BLaER1 treated with 17β-estradiol and CSF1 and Interleukin-3, amounts not matched to agents 10 nM and 100 nM (cell line): ENCODE measurements around the gene TMEM140.

Experiments used
- H3K27ac ChIP-seq, 11 experiments: shearing (Covaris generic); formaldehyde crosslinking; 2 replicates each; pipeline ENCODE4 v1.8.1; 2022
- H3K27me3 ChIP-seq, 11 experiments: shearing (Covaris generic); formaldehyde crosslinking; 2 replicates each; pipeline ENCODE4 v1.8.1; 2022
- H3K36me3 ChIP-seq, 11 experiments: shearing (Covaris generic); formaldehyde crosslinking; 2 replicates each; pipeline ENCODE4 v1.8.1; 2022
- H3K4me1 ChIP-seq, 10 experiments: shearing (Covaris generic); formaldehyde crosslinking; 2 replicates each; pipeline ENCODE4 v1.8.1; 2022
- H3K4me2 ChIP-seq, 11 experiments: shearing (Covaris generic); formaldehyde crosslinking; 2 replicates each; pipeline ENCODE4 v1.8.1; 2022
- H3K4me3 ChIP-seq, 10 experiments: shearing (Covaris generic); formaldehyde crosslinking; 2 replicates each; pipeline ENCODE4 v1.8.1; 2022
- H3K9ac ChIP-seq, 11 experiments: shearing (Covaris generic); formaldehyde crosslinking; 2 replicates each; pipeline ENCODE4 v1.8.1; 2022
- H3K9me3 ChIP-seq, 11 experiments: shearing (Covaris generic); formaldehyde crosslinking; replicated peaks in 1 of 11; 2 replicates each; pipeline ENCODE4 v1.8.1; 2022
- H4K20me1 ChIP-seq, 11 experiments: shearing (Covaris generic); formaldehyde crosslinking; 2 replicates each; pipeline ENCODE4 v1.8.1; 2022
- Cebpa-rat ChIP-seq, 11 experiments: shearing (Covaris generic); IDR thresholded peaks; 2 replicates each; pipeline ENCODE4 v1.8.1; 2022

The TMEM140 gene

DNA sequence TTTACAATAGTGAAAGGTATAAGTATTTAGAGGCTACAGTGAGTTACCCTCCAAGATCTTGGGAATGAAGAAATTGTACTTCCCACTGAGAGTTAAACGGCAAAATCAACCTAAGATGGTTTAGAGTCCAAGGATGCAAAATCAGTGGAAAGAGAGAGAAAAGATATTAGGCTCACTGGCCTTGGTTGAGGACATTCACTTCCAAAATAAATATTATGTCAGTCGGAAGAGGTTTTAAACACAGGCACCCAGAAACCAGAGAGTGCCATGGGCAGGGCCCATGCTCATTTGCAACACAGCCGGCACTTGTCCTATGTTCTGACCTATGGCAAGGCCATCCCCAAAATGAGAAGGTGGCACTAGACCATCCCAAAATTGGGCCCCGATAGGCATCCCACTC is 67.3 kb downstream of the TMEM140 start:
- Histone ChIP-seq H3K4me2 (no peak overlapping the region), H3K4me3 (no peak overlapping the region), H3K9me3 (peaks cover 0 to 4% (median 1%) of the 10 kb centered on the region in 11 experiments; a peak in 9 of 22 replicates), H3K9ac (no peak overlapping the region), H3K4me1 (peaks cover 5 to 12% (median 11%) of the 10 kb centered on the region in 10 experiments), H4K20me1 (no peaks in the 10 kb centered on the region), H3K27ac (no peak overlapping the region), H3K27me3 (peaks cover 0 to 43% (median 0%) of the 10 kb centered on the region in 11 experiments; a peak in 4 of 22 replicates), H3K36me3 (no peaks in the 10 kb centered on the region)
- TF ChIP-seq Cebpa-rat (IDR thresholded peaks at IDR 0.05), result no peak

DNA sequence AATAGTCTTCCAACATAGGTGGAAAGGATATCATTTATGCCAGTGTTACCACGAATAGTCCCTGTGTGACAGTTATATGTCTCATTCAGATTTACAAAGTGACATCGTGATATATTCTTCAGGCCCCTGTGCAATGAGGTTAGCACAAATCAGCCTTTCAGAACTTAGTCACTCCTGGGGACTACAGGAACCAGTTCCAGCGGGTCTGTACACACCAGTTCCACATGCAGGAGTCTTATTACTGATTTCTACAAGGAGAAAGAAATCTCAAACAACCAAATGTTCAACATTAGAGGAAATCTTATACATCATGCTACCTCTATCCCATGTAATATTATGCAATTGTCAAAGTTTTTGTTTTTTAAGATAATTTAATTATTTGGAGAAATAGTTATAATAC is 67.8 kb downstream of the TMEM140 start:
- no peak overlapping the region for H3K4me3 ChIP-seq
- H3K4me1 ChIP-seq, result peaks cover 0 to 7% (median 6%) of the 10 kb centered on the region in 10 experiments; a peak in 16 of 20 replicates

More for the DNA sequence above, 67.8 kb downstream of the TMEM140 start:
- Histone ChIP-seq H3K27ac (no peak overlapping the region), H4K20me1 (no peaks in the 10 kb centered on the region), H3K36me3 (no peaks in the 10 kb centered on the region), H3K27me3 (peaks cover 0 to 49% (median 0%) of the 10 kb centered on the region in 11 experiments; a peak in 4 of 22 replicates), H3K9ac (no peak overlapping the region), H3K9me3 (peaks cover 0 to 10% (median 6%) of the 10 kb centered on the region in 11 experiments; a peak in 16 of 22 replicates), H3K4me2 (no peak overlapping the region)
- TF ChIP-seq Cebpa-rat (IDR thresholded peaks at IDR 0.05), result no peak
